HG03575 (cell line): Measurements from ENCODE around the gene C5.
"Not testable (repeated sequence)": the region's sequence is repeated elsewhere in the genome, so short reads cannot be mapped to it uniquely, and the experiment has no call there.

Experiments used
- ATAC-seq: cut with Tn5 transposase; IDR thresholded peaks from one replicate; pipeline ENCODE4 v1.9.1; 2021; ENCODE audit not compliant: unreplicated experiment, insufficient number of reproducible peaks, low FRiP score; ENCODE audit errors: extremely low read depth

The C5 gene

DNA sequence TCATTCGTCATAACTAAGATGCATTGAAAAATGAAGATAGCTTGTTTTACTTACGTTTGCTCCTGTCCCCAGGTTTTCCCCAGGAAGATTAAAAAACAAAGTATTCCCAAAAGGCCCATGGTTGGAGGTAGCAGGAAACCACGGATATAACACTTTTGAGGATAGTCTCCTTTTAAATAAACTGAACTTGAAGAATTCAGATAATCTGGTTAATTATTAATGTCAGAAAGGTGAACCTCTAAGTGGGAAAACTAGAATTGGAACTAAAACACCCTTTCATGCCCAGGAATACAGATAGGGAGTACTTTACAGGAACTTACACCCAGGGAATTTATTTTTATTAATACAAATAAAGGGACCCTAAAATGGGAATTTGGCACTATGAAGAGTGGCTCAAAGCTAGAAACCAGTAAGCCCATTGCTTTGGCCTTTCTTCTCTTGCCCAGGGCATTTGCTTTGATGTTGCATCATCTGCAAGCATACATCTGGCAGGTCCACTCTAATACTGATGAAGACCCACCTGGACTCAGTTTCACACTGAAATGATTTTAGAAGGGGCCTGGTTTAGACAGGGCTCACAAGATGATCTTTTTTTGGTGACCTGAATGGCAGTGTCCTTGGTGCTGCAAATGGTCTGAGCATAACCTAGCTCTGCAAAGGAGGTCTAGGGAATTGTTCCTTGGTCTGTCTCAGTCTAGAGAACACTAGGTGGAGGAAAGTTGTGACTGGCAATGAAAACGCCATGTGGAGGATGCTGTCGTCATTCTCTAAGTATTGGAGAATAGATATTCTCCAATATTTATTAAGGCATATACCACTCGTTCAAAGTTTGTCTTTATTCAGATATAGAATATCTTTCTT is at the start of gene C5:
Gene C5 (minus strand): TSS at position 148 of the 861 bp plus-strand sequence. CDS start 29 bp downstream, at position 119.
- ATAC-seq = no peak

GRCh38 chr9:121098567-121099198 is 48.6 kb upstream of the C5 start:
- no peak for ATAC-seq

DNA sequence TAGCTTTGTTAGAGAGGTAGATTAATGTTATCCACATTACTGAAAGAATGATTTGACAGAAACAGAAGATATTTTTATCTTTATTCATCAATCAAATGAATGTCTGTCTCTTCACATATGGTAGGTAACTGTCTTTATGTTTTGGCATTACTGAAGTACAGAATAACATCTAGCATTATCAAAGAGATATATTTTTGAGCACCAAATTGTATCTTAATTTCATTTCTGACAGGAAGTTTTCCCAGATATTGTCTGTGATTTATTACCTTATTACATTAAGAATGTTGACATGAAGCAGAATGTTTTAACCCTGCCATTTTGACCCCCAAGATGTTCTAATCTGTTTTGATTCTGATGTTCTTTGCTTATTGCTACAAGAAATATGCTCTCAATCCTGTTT is 45.0 kb upstream of the C5 start:
- no peak for ATAC-seq

DNA sequence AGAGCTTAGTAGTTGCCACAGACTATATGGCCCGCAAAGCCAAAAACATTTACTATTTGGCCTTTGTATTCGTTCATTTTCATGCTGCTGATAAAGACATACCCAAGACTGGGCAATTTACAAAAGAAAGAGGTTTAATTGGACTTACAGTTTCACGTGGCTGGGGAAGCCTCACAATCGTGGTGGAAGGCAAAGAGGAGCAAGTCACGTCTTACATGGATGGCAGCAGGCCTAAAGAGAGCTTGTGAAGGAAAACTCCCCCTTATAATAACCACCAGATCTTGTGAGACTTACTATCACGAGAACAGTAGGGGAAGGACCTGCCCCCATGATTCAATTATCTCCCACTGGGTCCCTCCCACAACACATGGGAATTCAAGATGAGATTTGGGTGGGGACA is 40.7 kb upstream of the C5 start:
- ATAC-seq = not testable (repeated sequence)

GRCh38 chr9:121088576-121088975 is 38.5 kb upstream of the C5 start:
- no peak for ATAC-seq

DNA sequence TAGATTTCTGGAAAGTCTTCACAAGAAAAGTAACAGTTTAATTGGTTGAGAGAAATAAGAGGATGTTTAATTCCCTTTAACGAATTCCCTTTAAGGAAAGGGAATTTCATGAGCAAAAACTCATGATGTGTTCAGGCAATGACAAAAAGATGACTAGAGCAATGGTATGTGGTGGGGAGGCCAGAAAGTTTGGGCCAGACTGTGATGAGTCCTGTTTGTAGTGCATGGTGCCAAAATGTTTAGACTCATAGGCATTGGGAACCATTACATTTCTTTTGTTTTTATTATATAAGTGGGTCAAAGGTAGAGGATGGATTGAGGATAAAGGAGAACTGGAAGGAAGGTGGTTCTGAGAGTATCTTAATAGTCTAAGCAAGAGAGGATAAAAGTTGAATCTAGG is 35.6 kb upstream of the C5 start:
- ATAC-seq = no peak

GRCh38 chr9:121082075-121082474 is 32.0 kb upstream of the C5 start:
- ATAC-seq = no peak

- ATAC-seq = no peak
Observed at GRCh38 chr9:121075251-121076036, 25.4 kb upstream of the C5 start.

GRCh38 chr9:121074370-121075250 is 24.5 kb upstream of the C5 start, which contains the start of gene CNTRL:
TSS of gene CNTRL (plus strand) at chr9:121074955. CDS start at chr9:121088327, 13,372 bp downstream.
- no peak for ATAC-seq

- no peak for ATAC-seq
Observed at GRCh38 chr9:121073038-121073437, 23.0 kb upstream of the C5 start.

GRCh38 chr9:121071756-121072421 is 21.8 kb upstream of the C5 start:
- ATAC-seq = no peak

DNA sequence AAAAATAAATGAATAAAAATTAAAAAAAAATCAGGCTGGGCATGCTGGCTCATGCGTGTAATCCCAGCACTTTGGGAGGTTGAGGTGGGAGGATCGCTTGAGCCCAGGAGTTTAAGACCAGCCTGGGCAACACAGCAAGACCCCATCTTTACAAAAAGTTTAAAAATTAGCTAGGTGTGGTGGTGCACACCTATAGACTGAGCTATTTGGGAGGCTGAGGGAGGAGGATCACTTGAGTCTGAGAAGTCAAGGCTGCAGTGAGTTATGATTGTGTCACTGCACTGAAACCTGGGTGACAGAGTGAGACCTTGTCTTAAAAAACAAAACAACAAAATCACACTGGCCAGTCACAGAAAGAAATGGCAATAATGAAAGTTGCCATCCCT is 21.3 kb upstream of the C5 start:
- no peak for ATAC-seq

GRCh38 chr9:121069396-121069795 is 19.3 kb upstream of the C5 start:
- no peak for ATAC-seq

DNA sequence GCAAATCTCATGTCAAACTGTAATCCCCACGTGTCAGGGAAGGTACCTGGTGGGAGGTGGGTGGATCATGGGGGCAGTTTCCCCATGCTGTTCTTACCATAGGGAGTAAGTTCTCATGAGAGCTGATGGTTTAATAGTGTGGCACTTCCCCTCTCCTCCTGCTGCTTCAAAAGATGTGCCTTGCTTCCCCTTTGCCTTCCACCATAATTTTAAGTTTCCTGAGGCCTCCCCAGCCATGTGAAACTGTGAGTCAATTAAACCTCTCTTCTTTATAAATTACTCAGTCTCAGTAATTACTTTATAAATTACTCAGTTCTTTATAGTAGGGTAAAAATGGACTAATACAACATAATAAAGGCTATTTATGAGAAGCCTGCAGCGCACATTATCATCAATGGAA is 17.6 kb upstream of the C5 start:
- no peak for ATAC-seq

DNA sequence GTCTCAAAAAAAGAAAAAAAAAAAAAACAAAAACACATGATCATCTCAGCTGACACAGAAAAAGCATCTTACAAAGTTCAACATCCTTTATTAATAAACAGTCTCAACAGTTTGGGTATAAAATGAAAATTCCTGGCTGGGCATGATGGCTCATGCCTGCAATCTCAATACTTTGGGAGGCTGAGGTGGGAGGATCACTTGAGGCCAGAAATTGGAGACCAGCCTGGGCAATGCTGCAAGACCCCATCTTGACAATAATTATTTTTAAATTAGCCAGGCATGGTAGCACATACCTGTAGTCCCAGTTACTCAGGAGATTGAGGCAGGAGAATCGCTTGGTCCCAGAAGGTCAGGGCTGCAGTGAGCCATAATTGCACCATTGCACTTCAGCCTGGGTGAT is 16.8 kb upstream of the C5 start:
- no peak for ATAC-seq

GRCh38 chr9:121059998-121060636 is 10.0 kb upstream of the C5 start:
- no peak for ATAC-seq

- ATAC-seq = no peak
Observed at GRCh38 chr9:121059513-121059912, 9.4 kb upstream of the C5 start.

DNA sequence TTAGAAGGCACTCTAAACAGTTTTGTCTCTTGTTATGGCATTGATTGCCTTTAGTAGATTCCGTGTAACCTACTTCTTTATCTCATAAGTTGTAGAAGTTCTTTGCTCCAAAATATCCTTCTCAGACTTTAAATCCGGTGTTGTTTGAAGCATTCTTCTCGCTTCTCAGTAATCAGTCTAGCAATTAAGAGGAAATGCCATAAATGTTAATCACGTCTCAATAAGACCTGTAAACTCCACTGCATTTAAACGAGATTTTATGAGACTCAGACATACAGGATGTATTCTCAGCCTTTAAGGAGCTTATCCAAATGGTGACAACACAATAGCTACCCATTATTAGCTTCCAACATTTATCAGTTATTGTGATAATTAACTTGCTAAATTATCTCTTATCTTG is 7.7 kb upstream of the C5 start:
- ATAC-seq = no peak
